A673 (cell line): ENCODE data around the gene DNAJB6. TPM values are rescaled to one million over a fixed set of nuclear protein-coding genes. Genes with fewer than 3 reads are reported as not detected.

Experiments used
- BruUV-seq: library from RNA; stranded (reverse); fragments of 400-500 nt; replicated peaks from 2 replicates; lab custom pipeline; 2021; lab: Mats Ljungman, UMichigan
- CTCF ChIA-PET: fragments of 300-600 bp; sonication (Branson Sonifier 250); formaldehyde crosslinking; loops from one replicate; lab custom pipeline; 2022; ENCODE audit warnings: antibody characterized with exemption; lab: Charles Lee
- POLR2A ChIA-PET: fragments of 300-600 bp; sonication (Branson Sonifier 250); formaldehyde crosslinking; loops from one replicate; lab custom pipeline; 2022; ENCODE audit warnings: antibody characterized with exemption; ENCODE audit not compliant: low non-redundant PET; lab: Charles Lee
- DNase-seq: peaks from one replicate; pipeline ENCODE4 v3.0.0-alpha.2; 2015; ENCODE audit warnings: low spot score
- H3K27ac ChIP-seq: fragments of 200-600 bp; sonication (generic); 2 replicates; pipeline ENCODE4 v1.5.1; 2016; ENCODE audit warnings: mixed run types, low read depth, mild to moderate bottlenecking, mixed read lengths, antibody characterized with exemption, low read length; ENCODE audit not compliant: poor library complexity, severe bottlenecking
- H3K27me3 ChIP-seq: fragments of 200-600 bp; sonication (generic); replicated peaks from 2 replicates; pipeline ENCODE4 v1.6.1; 2017; ENCODE audit warnings: mixed run types, low read depth, mild to moderate bottlenecking, mixed read lengths, antibody characterized with exemption, low read length; ENCODE audit not compliant: insufficient read depth, poor library complexity
- H3K36me3 ChIP-seq: fragments of 200-600 bp; sonication (generic); 2 replicates; pipeline ENCODE4 v1.6.1; 2016; ENCODE audit warnings: mixed run types, mild to moderate bottlenecking, mixed read lengths, antibody characterized with exemption, low read length; ENCODE audit not compliant: insufficient read depth, poor library complexity, severe bottlenecking
- H3K4me1 ChIP-seq: fragments of 200-600 bp; sonication (generic); 2 replicates; pipeline ENCODE4 v1.6.1; 2017; ENCODE audit warnings: mixed run types, mild to moderate bottlenecking, mixed read lengths, antibody characterized with exemption, low read length; ENCODE audit not compliant: insufficient read depth, poor library complexity, severe bottlenecking
- H3K4me3 ChIP-seq: fragments of 200-600 bp; sonication (generic); 2 replicates; pipeline ENCODE4 v1.5.1; 2016; ENCODE audit warnings: low read depth, mixed run types, mild to moderate bottlenecking, mixed read lengths, low read length; ENCODE audit not compliant: poor library complexity, severe bottlenecking
- H3K9me3 ChIP-seq: fragments of 200-600 bp; sonication (generic); 2 replicates; pipeline ENCODE4 v1.6.1; 2016; ENCODE audit warnings: mixed run types, low read depth, mild to moderate bottlenecking, mixed read lengths, antibody characterized with exemption, low read length; ENCODE audit not compliant: poor library complexity, severe bottlenecking
- EZH2 ChIP-seq: fragments of 200-600 bp; sonication (generic); IDR thresholded peaks from 2 replicates; pipeline ENCODE4 v1.6.1; 2017; ENCODE audit warnings: borderline replicate concordance, low read depth, mild to moderate bottlenecking, mixed read lengths, antibody characterized with exemption, low read length; ENCODE audit not compliant: poor library complexity, severe bottlenecking
- intact Hi-C: fragments of 100-400 bp; cut with micrococcal nuclease; formaldehyde crosslinking; loops from one replicate; pipeline ENCODE4 v1.10.0; 2022; ENCODE audit not compliant: unreplicated experiment
- total RNA-seq: library from RNA; stranded (reverse); gene quantifications from 2 replicates; pipeline ENCODE4 v1.2.3, GENCODE V29; 2021
- TF ChIP-seq, protein P1 (sequence below): fragments of 300-800, 200-600 bp; sonication (generic); conservative IDR thresholded peaks from 2 replicates; pipeline ENCODE4 v1.5.1; 2017; ENCODE audit warnings: low read depth, mild to moderate bottlenecking, antibody characterized with exemption, low read length, moderate library complexity, mixed read lengths

The DNAJB6 gene
- total RNA-seq, 1 experiment from 2014 or later, result 146 TPM

DNA sequence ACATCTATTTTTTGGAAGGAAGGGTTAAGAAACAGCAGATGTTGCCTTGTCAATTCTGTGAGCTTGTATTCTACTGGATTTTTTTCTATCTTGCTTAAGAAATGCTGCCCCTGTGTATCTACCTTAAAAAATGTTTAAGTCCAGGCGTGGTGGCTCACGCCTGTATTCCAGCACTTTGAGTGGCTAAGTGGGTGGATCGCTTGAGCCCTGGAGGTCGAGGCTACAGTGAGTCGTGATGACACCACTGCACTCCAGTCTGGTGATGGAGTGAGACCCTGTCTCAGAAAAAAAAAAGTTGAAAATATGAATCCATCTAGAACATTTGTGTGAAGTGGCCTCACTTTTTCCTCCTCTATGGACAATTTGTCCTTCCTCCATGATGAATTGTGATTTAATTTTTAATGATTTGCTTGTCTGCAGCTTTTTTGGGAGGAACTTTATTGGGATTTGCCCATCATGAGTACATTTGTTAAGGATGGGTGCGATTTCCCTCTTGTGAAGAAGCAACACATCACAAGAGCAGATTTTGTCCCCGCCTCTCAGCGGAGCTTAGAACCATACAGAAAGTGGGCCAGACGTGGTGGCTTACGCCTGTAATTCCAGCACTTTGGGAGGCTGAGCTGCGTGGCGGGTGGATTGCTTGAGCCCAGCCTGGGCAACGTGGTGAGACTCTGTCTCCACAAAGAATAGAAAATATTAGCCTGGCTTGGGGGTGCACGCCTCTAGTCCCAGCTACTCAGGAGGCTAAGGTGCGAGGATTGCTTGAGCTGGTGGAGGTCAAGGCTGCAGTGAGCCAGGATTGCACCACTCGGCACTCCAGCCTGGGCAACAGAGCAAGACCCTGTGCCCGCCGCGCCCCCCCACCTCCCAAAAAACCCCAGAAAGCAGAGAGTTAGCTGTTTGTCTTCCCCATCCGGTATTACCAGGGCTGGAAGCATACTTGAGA is 57.7 kb downstream of the DNAJB6 start:
- peaks cover 11% of the 10 kb centered on the region for H3K4me1 ChIP-seq
- H3K4me3 ChIP-seq, result no peak overlapping the region
- no peak for TF ChIP-seq EZH2
- TF ChIP-seq, protein P1, sequence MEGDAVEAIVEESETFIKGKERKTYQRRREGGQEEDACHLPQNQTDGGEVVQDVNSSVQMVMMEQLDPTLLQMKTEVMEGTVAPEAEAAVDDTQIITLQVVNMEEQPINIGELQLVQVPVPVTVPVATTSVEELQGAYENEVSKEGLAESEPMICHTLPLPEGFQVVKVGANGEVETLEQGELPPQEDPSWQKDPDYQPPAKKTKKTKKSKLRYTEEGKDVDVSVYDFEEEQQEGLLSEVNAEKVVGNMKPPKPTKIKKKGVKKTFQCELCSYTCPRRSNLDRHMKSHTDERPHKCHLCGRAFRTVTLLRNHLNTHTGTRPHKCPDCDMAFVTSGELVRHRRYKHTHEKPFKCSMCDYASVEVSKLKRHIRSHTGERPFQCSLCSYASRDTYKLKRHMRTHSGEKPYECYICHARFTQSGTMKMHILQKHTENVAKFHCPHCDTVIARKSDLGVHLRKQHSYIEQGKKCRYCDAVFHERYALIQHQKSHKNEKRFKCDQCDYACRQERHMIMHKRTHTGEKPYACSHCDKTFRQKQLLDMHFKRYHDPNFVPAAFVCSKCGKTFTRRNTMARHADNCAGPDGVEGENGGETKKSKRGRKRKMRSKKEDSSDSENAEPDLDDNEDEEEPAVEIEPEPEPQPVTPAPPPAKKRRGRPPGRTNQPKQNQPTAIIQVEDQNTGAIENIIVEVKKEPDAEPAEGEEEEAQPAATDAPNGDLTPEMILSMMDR, result no peak
- intact Hi-C loops, result no loop called here
- ChIA-PET POLR2A (no interaction called here), CTCF (no interaction called here)
- H3K27me3 ChIP-seq, result no peaks in the 10 kb centered on the region
- no peaks in the 10 kb centered on the region for H3K9me3 ChIP-seq
- no TSS peak for BruUV-seq
- DNase-seq, result no peak
- H3K27ac ChIP-seq, result no peak overlapping the region
- H3K36me3 ChIP-seq, result peaks cover 11% of the 10 kb centered on the region

GRCh38 chr7:157395206-157395605 is 58.4 kb downstream of the DNAJB6 start:
- Histone ChIP-seq H3K4me3 (no peak overlapping the region), H3K27ac (no peak overlapping the region), H3K4me1 (peaks cover 11% of the 10 kb centered on the region), H3K27me3 (no peaks in the 10 kb centered on the region), H3K36me3 (peaks cover 11% of the 10 kb centered on the region), H3K9me3 (no peaks in the 10 kb centered on the region)
- intact Hi-C loops, result no loop called here
- TF ChIP-seq, protein P1, result no peak
- no peak for TF ChIP-seq EZH2
- BruUV-seq, result no TSS peak
- no peak for DNase-seq
- ChIA-PET CTCF (no interaction called here), POLR2A (no interaction called here)

- no TSS peak for BruUV-seq
- H3K9me3 ChIP-seq, result no peaks in the 10 kb centered on the region
- H3K36me3 ChIP-seq, result peaks cover 9% of the 10 kb centered on the region
- TF ChIP-seq EZH2, result no peak
- TF ChIP-seq, protein P1, result no peak
- ChIA-PET CTCF (no interaction called here), POLR2A (no interaction called here)
- no peaks in the 10 kb centered on the region for H3K27me3 ChIP-seq
- H3K4me3 ChIP-seq, result no peak overlapping the region
- intact Hi-C loops, result no loop called here
- no peak overlapping the region for H3K27ac ChIP-seq
- H3K4me1 ChIP-seq, result peaks cover 11% of the 10 kb centered on the region
- no peak for DNase-seq
Measured at GRCh38 chr7:157396316-157397035, 59.7 kb downstream of the DNAJB6 start.
